SK-N-MC (cell line): ENCODE data around the gene TVP23A.
"Not testable (repeated sequence)": the region's sequence is repeated elsewhere in the genome, so short reads cannot be mapped to it uniquely, and the experiment has no call there.

Experiments
- DNase-seq: peaks from one replicate; pipeline ENCODE4 v3.0.0-alpha.2; 2011; ENCODE audit warnings: low read depth, low spot score
- H3K27ac ChIP-seq: fragments of 200-600 bp; sonication (generic); 2 replicates; pipeline ENCODE4 v1.5.1; 2016; ENCODE audit warnings: mixed run types
- H3K36me3 ChIP-seq: fragments of 200-600 bp; sonication (generic); 2 replicates; pipeline ENCODE4 v1.6.1; 2017; ENCODE audit warnings: antibody characterized with exemption, low read length, mixed read lengths; ENCODE audit not compliant: insufficient read depth
- H3K4me3 ChIP-seq: fragments of 200-600 bp; sonication (generic); 2 replicates; pipeline ENCODE4 v1.5.1; 2016
- H3K9ac ChIP-seq: fragments of 200-600 bp; sonication (generic); 2 replicates; pipeline ENCODE4 v1.8.0; 2017; ENCODE audit warnings: mixed run types, mixed read lengths; ENCODE audit not compliant: insufficient read length
- H3K9me3 ChIP-seq: fragments of 200-600 bp; sonication (generic); 2 replicates; pipeline ENCODE4 v1.6.1; 2017; ENCODE audit warnings: low read depth, mild to moderate bottlenecking, antibody characterized with exemption, low read length, moderate library complexity, mixed read lengths
- EZH2 ChIP-seq: fragments of 200-600 bp; sonication (generic); IDR thresholded peaks from one replicate; pipeline ENCODE4 v1.6.1; 2017; ENCODE audit warnings: antibody characterized with exemption
- FOXP2 ChIP-seq: optimal IDR thresholded peaks from 2 replicates; pipeline ENCODE3; 2011; ENCODE audit warnings: mild to moderate bottlenecking, moderate library complexity; ENCODE audit not compliant: insufficient read depth; ENCODE audit errors: extremely low read length, control extremely low read depth
- POLR2AphosphoS5 ChIP-seq: IDR thresholded peaks from 2 replicates; pipeline ENCODE4 v1.6.1; 2012; ENCODE audit warnings: mild to moderate bottlenecking, low read depth, low read length, borderline replicate concordance

Gene TVP23A

GRCh38 chr16:10831894-10832886 is 13.6 kb upstream of the TVP23A start:
- no peak overlapping the region for H3K27ac ChIP-seq
- H3K4me3 ChIP-seq = no peak overlapping the region
- no peak overlapping the region for H3K9ac ChIP-seq
- no peaks in the 10 kb centered on the region for H3K9me3 ChIP-seq
- DNase-seq = no peak
- no peaks in the 10 kb centered on the region for H3K36me3 ChIP-seq
- TF ChIP-seq EZH2 = no peak
- TF ChIP-seq FOXP2 = no peak
- no peak for TF ChIP-seq POLR2AphosphoS5

DNA sequence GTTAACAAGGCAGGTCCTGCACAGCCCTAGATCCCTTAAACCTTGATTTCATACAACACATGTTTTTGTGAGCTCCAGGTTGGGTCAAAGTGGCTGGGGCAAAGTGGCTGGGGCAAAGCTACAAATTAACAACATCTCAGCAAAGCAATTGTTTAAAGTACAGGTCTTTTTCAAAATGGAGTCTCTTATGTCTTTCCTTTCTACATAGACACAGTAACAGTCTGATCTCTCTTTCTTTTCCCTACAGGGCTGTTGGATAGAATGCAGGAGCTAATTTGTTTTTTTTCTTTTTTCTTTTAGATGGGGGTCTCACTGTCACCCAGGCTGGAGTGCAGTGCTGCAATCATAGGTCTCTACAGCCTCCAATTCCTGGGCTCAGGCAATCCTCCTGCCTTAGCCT is 11.6 kb upstream of the TVP23A start:
- H3K9me3 ChIP-seq, DNase-seq, H3K36me3 ChIP-seq, H3K27ac ChIP-seq, H3K4me3 ChIP-seq, H3K9ac ChIP-seq: not testable (repeated sequence)

- not testable (repeated sequence) for H3K9me3 ChIP-seq, H3K4me3 ChIP-seq, H3K9ac ChIP-seq, H3K27ac ChIP-seq, H3K36me3 ChIP-seq, DNase-seq
These were observed 10.9 kb upstream of the TVP23A start for GRCh38 chr16:10829390-10830098.

DNA sequence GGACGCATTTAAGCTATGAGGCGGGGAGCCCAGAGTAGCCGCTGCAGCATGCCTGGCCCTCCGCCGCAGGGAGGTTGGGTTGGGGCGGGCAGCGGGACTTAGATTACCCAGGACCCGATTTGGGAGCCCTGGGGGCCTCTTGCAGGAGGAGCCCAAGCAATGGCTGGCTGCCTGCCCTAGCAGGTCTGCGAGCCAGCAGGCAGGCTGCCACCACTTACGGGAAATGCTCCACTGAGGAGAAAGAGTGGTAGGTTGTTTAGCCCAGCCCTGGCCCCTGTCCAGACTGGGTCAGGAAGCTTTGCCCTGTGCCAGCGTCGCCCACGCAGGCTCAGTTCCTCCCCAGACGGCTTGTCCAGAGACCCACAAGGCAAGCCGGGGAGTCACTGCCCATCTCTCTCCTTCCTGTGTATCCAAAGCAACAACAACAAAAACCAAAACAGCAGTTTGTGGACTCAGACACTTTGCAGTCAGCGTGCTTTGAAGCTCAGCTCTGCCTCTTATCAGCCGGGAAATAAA is 10.3 kb upstream of the TVP23A start:
- no peak for DNase-seq
- no peak overlapping the region for H3K9ac ChIP-seq
- H3K9me3 ChIP-seq = no peaks in the 10 kb centered on the region
- no peak overlapping the region for H3K4me3 ChIP-seq
- H3K36me3 ChIP-seq = no peaks in the 10 kb centered on the region
- TF ChIP-seq POLR2AphosphoS5 (no peak), FOXP2 (no peak), EZH2 (no peak)
- no peak overlapping the region for H3K27ac ChIP-seq

DNA sequence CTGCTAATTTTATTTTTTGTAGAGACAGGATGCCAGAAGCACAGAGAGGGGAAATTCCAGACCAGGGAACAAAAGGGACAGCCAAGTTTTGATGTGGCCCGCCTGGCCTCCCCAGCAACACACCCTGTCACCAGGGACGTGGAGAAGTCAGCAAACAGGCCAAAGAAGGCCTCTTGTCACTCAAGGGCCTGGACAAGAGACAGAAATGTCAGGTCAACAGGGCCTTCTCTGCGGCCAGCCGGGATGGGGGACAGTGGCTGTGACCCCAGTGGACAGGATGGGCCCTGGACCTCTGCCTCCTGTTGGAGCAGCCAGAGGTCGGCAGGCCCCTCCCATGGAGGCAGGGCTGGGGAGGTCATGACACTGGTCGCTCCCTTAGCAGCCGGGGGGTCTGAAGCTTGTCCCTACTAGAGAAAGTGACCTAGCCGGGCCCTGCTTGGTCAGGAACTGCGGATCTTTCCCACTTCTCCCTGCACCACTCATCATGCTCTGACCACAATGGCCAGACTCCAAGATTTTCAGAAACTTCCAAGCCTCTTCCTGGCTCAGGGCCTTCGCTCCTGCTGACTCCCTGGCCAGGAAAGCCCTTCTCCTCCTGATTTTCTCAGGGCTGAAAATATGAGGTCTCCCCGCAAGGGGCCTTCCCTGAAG is 9.2 kb upstream of the TVP23A start:
- TF ChIP-seq FOXP2 = no peak
- TF ChIP-seq EZH2 = no peak
- TF ChIP-seq POLR2AphosphoS5 = no peak
- H3K36me3 ChIP-seq = no peaks in the 10 kb centered on the region
- H3K27ac ChIP-seq = no peak overlapping the region
- no peaks in the 10 kb centered on the region for H3K9me3 ChIP-seq
- no peak for DNase-seq
- H3K4me3 ChIP-seq = no peak overlapping the region
- no peak overlapping the region for H3K9ac ChIP-seq

- TF ChIP-seq FOXP2 (no peak), POLR2AphosphoS5 (no peak), EZH2 (no peak)
- H3K4me3 ChIP-seq = no peak overlapping the region
- H3K9me3 ChIP-seq = no peaks in the 10 kb centered on the region
- H3K27ac ChIP-seq = no peak overlapping the region
- H3K9ac ChIP-seq = no peak overlapping the region
- DNase-seq = no peak
- H3K36me3 ChIP-seq = no peaks in the 10 kb centered on the region
These were observed 5.7 kb upstream of the TVP23A start for GRCh38 chr16:10824111-10824893.

DNA sequence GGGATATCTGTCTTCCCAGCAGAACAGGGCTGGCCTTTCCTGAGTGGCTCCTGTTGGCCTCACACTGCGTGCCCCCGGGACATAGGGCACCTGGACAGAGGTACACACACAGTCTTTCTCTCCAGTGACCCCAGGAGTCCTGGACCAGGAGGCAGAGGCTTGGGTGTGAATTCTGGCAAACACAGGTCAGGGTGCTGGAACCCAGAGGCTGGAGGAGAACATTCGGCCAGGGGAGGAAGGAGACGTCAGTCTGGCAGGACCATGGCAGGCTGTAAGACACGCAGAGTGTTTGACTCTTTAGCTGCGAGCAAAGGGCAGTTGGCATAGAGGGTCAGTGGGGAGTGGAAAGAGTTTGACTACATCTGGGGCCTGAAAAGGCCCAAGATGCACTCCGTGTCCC is 4.1 kb upstream of the TVP23A start:
- no peaks in the 10 kb centered on the region for H3K36me3 ChIP-seq
- H3K4me3 ChIP-seq = no peak overlapping the region
- H3K9me3 ChIP-seq = no peaks in the 10 kb centered on the region
- DNase-seq = no peak
- no peak overlapping the region for H3K27ac ChIP-seq
- no peak overlapping the region for H3K9ac ChIP-seq
- no peak for TF ChIP-seq EZH2
- TF ChIP-seq FOXP2 = no peak
- TF ChIP-seq POLR2AphosphoS5 = no peak

GRCh38 chr16:10820546-10820945 is 2.0 kb upstream of the TVP23A start:
- no peaks in the 10 kb centered on the region for H3K9me3 ChIP-seq
- TF ChIP-seq FOXP2 = no peak
- TF ChIP-seq EZH2 = no peak
- TF ChIP-seq POLR2AphosphoS5 = no peak
- no peak overlapping the region for H3K27ac ChIP-seq
- no peak overlapping the region for H3K9ac ChIP-seq
- no peaks in the 10 kb centered on the region for H3K36me3 ChIP-seq
- no peak for DNase-seq
- no peak overlapping the region for H3K4me3 ChIP-seq
